Trophoblast cell (in vitro differentiated cells and primary cell): ENCODE data around the gene ZC3H10.

Experiments
- DNase-seq, 2 donors: peaks; one replicate each; pipeline ENCODE4 v3.0.0-alpha.2; 2016
- H2AFZ ChIP-seq: 2 replicates; pipeline ENCODE4 v1.6.1; 2013; ENCODE audit warnings: low read length, moderate library complexity, mild to moderate bottlenecking; ENCODE audit not compliant: insufficient read depth, poor library complexity
- H2AK5ac ChIP-seq: 2 replicates; pipeline ENCODE4 v1.6.1; 2013; ENCODE audit warnings: mild to moderate bottlenecking, low read length
- H2BK120ac ChIP-seq: 2 replicates; pipeline ENCODE4 v1.6.1; 2013; ENCODE audit warnings: low read length, mild to moderate bottlenecking, moderate library complexity; ENCODE audit not compliant: insufficient read depth, poor library complexity
- H2BK12ac ChIP-seq: 2 replicates; pipeline ENCODE4 v1.6.1; 2013; ENCODE audit warnings: mild to moderate bottlenecking, low read length, moderate library complexity
- H2BK5ac ChIP-seq: 2 replicates; pipeline ENCODE4 v1.6.1; 2013; ENCODE audit warnings: low read length, low read depth, moderate library complexity, mild to moderate bottlenecking; ENCODE audit not compliant: poor library complexity
- H3K14ac ChIP-seq: 2 replicates; pipeline ENCODE4 v1.6.1; 2013; ENCODE audit warnings: mild to moderate bottlenecking, low read length
- H3K18ac ChIP-seq: 2 replicates; pipeline ENCODE4 v1.6.1; 2013; ENCODE audit warnings: mild to moderate bottlenecking, low read length
- H3K23ac ChIP-seq: 2 replicates; pipeline ENCODE4 v1.6.1; 2013; ENCODE audit warnings: low read length
- H3K27ac ChIP-seq: 2 replicates; pipeline ENCODE4 v1.5.1; 2013; ENCODE audit warnings: low read depth, mild to moderate bottlenecking, inconsistent platforms, low read length, moderate library complexity
- H3K27me3 ChIP-seq: 2 replicates; pipeline ENCODE4 v1.6.1; 2013; ENCODE audit warnings: inconsistent platforms, mild to moderate bottlenecking, low read length, moderate library complexity; ENCODE audit not compliant: insufficient read depth
- H3K36me3 ChIP-seq, 2 experiments: 1 replicate in 1 of 2; 2 replicates in 1 of 2; pipeline ENCODE4 v1.6.1; 2013; ENCODE audit warnings: low read length in 2 of 2, mild to moderate bottlenecking in 2 of 2, moderate library complexity in 1 of 2; ENCODE audit not compliant: insufficient read depth in 2 of 2, control insufficient read depth in 1 of 2
- H3K4ac ChIP-seq: 2 replicates; pipeline ENCODE4 v1.6.1; 2013; ENCODE audit warnings: low read depth, mild to moderate bottlenecking, low read length, moderate library complexity
- H3K4me1 ChIP-seq, 2 experiments: 1 replicate in 1 of 2; 2 replicates in 1 of 2; pipeline ENCODE4 v1.6.1; 2013; ENCODE audit warnings: low read length in 2 of 2, mild to moderate bottlenecking in 2 of 2, moderate library complexity in 1 of 2; ENCODE audit not compliant: insufficient read depth in 2 of 2, control insufficient read depth in 1 of 2
- H3K4me2 ChIP-seq: 2 replicates; pipeline ENCODE4 v1.6.1; 2013; ENCODE audit warnings: inconsistent platforms, mild to moderate bottlenecking, low read length, moderate library complexity
- H3K4me3 ChIP-seq: 2 replicates; pipeline ENCODE4 v1.5.1; 2013; ENCODE audit warnings: mild to moderate bottlenecking, low read depth, low read length, inconsistent platforms
- H3K79me1 ChIP-seq: one replicate; pipeline ENCODE4 v1.6.1; 2013; ENCODE audit warnings: low read length
- H3K79me2 ChIP-seq: 2 replicates; pipeline ENCODE4 v1.6.1; 2013; ENCODE audit warnings: low read length, mild to moderate bottlenecking; ENCODE audit not compliant: control insufficient read depth, insufficient read depth, poor library complexity
- H3K9ac ChIP-seq: 2 replicates; pipeline ENCODE4 v1.6.1; 2013; ENCODE audit warnings: mild to moderate bottlenecking, low read length
- H3K9me3 ChIP-seq: 2 replicates; pipeline ENCODE4 v1.6.1; 2013; ENCODE audit warnings: low read depth, mild to moderate bottlenecking, control low read depth, inconsistent platforms, low read length; ENCODE audit not compliant: insufficient read depth
- H4K12ac ChIP-seq: 2 replicates; pipeline ENCODE4 v1.6.1; 2013; ENCODE audit warnings: low read depth, mild to moderate bottlenecking, low read length, moderate library complexity
- H4K8ac ChIP-seq: 2 replicates; pipeline ENCODE4 v1.6.1; 2013; ENCODE audit warnings: low read depth, mild to moderate bottlenecking, low read length, moderate library complexity
- H4K91ac ChIP-seq: one replicate; pipeline ENCODE4 v1.6.1; 2013; ENCODE audit warnings: low read depth, mild to moderate bottlenecking, low read length, moderate library complexity
- WGBS: extraction: QIAGEN DNeasy Blood & Tissue Kit; methylation state at CpG from one replicate; pipeline ENCODE4 v1.1.7; 2013; ENCODE audit warnings: missing lambda C conversion rate; ENCODE audit not compliant: insufficient read length, insufficient coverage; ENCODE audit errors: extremely low coverage; 5-methylcytosine and 5-hydroxymethylcytosine counted together

ZC3H10 gene

DNA sequence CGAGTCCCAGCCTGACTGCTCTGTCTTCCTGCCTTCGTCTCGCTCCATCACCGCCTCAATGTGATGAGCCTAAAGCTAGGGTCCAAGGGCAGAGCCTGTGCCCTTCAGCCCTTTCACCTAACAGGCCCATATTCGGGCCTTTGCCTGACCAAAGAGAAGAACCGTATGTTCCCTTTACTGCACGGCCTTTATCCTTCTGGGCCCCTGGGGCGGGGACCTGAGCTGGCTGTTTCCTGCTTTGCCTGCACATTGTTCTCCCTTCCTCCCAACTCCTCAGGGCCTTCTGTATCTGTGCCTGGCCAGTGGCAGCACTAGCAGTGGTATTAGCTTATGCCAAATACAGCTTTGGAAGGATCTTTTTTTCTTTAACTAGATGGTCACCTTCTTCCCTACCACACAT lies 25.8 kb downstream of the ZC3H10 start:
- Histone ChIP-seq H2BK12ac (no peak overlapping the region), H3K4me2 (no peak overlapping the region), H3K9me3 (no peaks in the 10 kb centered on the region), H3K27me3 (no peaks in the 10 kb centered on the region), H3K27ac (no peak overlapping the region), H4K12ac (no peak overlapping the region), H3K4ac (no peak overlapping the region), H4K91ac (no peak overlapping the region), H3K18ac (no peak overlapping the region), H2AK5ac (no peak overlapping the region), H3K23ac (no peak overlapping the region), H2BK5ac (no peak overlapping the region), H3K4me3 (no peak overlapping the region), H3K79me2 (no peaks in the 10 kb centered on the region), H2BK120ac (no peak overlapping the region), H2AFZ (no peak overlapping the region), H3K14ac (no peak overlapping the region), H3K4me1 (no peaks in the 10 kb centered on the region), H3K36me3 (peaks cover 33 to 40% of the 10 kb centered on the region in 2 experiments), H3K9ac (no peak overlapping the region), H4K8ac (no peak overlapping the region), H3K79me1 (no peaks in the 10 kb centered on the region)
- no peak for DNase-seq
- no CpG with 5 or more reads among the region's 8 CpGs for WGBS

DNA sequence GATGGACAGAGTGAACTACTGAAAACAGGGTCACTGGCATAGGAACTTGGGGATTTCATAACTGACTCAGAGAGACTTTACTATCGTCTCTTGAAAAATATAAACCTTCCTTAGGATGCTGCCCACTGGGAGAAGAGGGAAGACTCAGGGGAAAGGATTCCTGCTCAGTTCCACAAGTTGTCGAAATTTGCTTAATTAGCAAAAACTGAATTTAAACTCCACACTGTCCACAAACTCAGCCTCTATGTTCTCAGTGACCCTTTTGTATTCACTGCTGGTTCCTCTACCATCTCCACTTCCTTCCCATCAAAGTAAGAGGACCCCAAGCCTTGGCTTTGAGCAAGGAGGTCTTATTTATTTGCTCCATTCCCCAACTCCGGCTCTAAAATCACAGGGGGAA lies 27.2 kb downstream of the ZC3H10 start:
- peaks cover 23 to 34% of the 10 kb centered on the region in 2 experiments for H3K36me3 ChIP-seq
- no peak overlapping the region for H4K91ac ChIP-seq
- H3K9ac ChIP-seq = no peak overlapping the region
- no peaks in the 10 kb centered on the region for H3K79me2 ChIP-seq
- DNase-seq = no peak
- H3K79me1 ChIP-seq = no peaks in the 10 kb centered on the region
- H3K14ac ChIP-seq = no peak overlapping the region
- H3K4ac ChIP-seq = no peak overlapping the region
- H3K27me3 ChIP-seq = no peaks in the 10 kb centered on the region
- no peak overlapping the region for H3K4me2 ChIP-seq
- no peak overlapping the region for H3K18ac ChIP-seq
- no CpG with 5 or more reads among the region's 3 CpGs for WGBS
- no peak overlapping the region for H2AK5ac ChIP-seq
- no peak overlapping the region for H2BK120ac ChIP-seq
- H3K27ac ChIP-seq = no peak overlapping the region
- no peak overlapping the region for H4K12ac ChIP-seq
- H3K4me3 ChIP-seq = no peak overlapping the region
- no peak overlapping the region for H3K23ac ChIP-seq
- H2BK5ac ChIP-seq = no peak overlapping the region
- no peak overlapping the region for H2AFZ ChIP-seq
- no peaks in the 10 kb centered on the region for H3K4me1 ChIP-seq
- H3K9me3 ChIP-seq = no peaks in the 10 kb centered on the region
- no peak overlapping the region for H4K8ac ChIP-seq
- no peak overlapping the region for H2BK12ac ChIP-seq

DNA sequence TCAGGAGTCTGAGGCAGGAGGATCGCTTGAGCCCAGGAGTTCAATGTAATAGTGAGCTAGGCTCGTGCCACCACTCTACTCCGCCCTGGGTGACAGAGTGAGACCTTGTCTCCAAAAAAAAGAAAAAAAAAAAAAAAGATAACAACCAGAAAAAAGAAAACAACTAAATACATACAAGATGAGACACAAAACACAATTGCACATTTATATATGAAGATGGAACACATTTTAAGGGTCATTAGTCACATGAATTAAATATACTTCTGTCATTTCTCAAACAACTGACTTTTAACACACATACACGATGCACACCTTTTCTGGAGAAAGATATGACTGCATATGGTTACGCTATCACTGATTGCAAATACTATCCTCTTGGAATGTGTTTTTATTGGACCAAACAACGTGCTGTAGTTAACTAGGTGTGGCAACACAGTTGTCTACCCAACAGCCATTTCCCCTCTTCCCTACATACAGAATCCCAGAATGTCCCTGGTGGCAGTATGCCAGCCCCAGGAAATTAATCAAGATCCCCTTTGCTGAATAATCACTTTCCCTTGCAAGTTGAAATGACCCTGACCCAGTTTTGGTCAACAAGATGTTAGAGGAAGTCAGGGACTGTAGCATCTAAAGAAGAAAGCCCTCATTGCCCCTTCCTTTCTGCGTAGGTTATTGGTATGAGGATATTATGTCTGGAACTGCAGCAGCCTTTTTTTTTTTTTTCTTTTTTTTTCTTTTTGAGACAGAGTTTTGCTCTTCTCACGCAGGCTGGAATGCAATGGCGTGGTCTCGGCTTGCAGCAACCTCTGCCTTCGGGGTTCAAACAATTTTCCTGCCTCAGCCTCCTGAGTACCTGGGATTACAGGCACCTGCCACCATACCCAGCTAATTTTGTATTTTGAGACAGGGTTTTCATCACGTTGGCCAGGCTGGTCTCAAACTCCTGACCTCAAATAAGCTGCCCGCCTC lies 28.7 kb downstream of the ZC3H10 start:
- Histone ChIP-seq H3K4me2 (no peak overlapping the region), H3K27me3 (no peaks in the 10 kb centered on the region), H3K36me3 (peaks cover 23 to 28% of the 10 kb centered on the region in 2 experiments), H4K91ac (no peak overlapping the region), H3K79me2 (no peaks in the 10 kb centered on the region), H2BK12ac (no peak overlapping the region), H4K12ac (no peak overlapping the region), H3K18ac (no peak overlapping the region), H3K14ac (no peak overlapping the region), H2BK120ac (no peak overlapping the region), H3K4me1 (peaks cover 4 to 5% of the 10 kb centered on the region in 2 experiments), H3K23ac (no peak overlapping the region), H2AK5ac (no peak overlapping the region), H2AFZ (no peak overlapping the region), H3K4me3 (no peak overlapping the region), H3K4ac (no peak overlapping the region), H2BK5ac (no peak overlapping the region), H3K9ac (no peak overlapping the region), H3K27ac (no peak overlapping the region), H3K9me3 (no peaks in the 10 kb centered on the region), H4K8ac (no peak overlapping the region), H3K79me1 (peaks cover under 1% of the 10 kb centered on the region)
- DNase-seq = peak; percentile 59 to 78
- WGBS = no CpG with 5 or more reads among the region's 13 CpGs

DNA sequence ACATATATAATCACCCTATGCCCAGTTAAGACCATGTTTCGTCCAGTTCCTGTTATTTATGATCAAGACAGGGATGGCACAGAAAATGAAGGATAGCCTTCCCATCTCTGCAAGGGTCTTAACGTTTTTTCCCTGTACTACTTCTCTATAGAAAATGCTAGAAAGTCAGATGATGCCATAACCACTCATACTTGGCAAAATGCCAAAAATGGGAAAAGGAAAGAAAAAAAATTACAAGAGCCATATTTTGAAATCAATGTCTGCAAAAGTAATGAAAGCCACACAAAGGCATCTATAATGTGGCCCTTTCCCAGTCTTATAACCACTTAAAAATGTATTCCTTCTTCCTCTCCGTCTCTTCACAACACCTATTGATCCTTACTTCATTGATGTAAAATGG lies 32.5 kb downstream of the ZC3H10 start:
- no peak overlapping the region for H2BK12ac ChIP-seq
- no peak overlapping the region for H3K9ac ChIP-seq
- WGBS = no CpG with 5 or more reads among the region's 3 CpGs
- H2AK5ac ChIP-seq = no peak overlapping the region
- no peak overlapping the region for H3K4ac ChIP-seq
- H4K12ac ChIP-seq = no peak overlapping the region
- H3K4me3 ChIP-seq = no peak overlapping the region
- H3K9me3 ChIP-seq = no peaks in the 10 kb centered on the region
- H2AFZ ChIP-seq = no peak overlapping the region
- H3K36me3 ChIP-seq = peaks cover 7 to 13% of the 10 kb centered on the region in 2 experiments
- H4K91ac ChIP-seq = no peak overlapping the region
- no peak overlapping the region for H2BK5ac ChIP-seq
- DNase-seq = peak in 1 of 2 donors; percentile 29
- H3K79me2 ChIP-seq = no peaks in the 10 kb centered on the region
- no peak overlapping the region for H2BK120ac ChIP-seq
- H3K27ac ChIP-seq = no peak overlapping the region
- H3K14ac ChIP-seq = no peak overlapping the region
- H3K4me2 ChIP-seq = no peak overlapping the region
- no peak overlapping the region for H3K23ac ChIP-seq
- no peak overlapping the region for H3K18ac ChIP-seq
- H4K8ac ChIP-seq = no peak overlapping the region
- H3K79me1 ChIP-seq = peaks cover 9% of the 10 kb centered on the region
- H3K27me3 ChIP-seq = no peaks in the 10 kb centered on the region
- H3K4me1 ChIP-seq = peaks cover 12 to 13% of the 10 kb centered on the region in 2 experiments
